Measurements from ENCODE around the gene GYS1. TPM values are rescaled to one million over a fixed set of nuclear protein-coding genes. Genes with fewer than 3 reads are reported as not detected.
A peak's percentile ranks its signal among the peaks of the same experiment; 100 is the strongest.
"Not testable (repeated sequence)": the region's sequence is repeated elsewhere in the genome, so short reads cannot be mapped to it uniquely, and the experiment has no call there.

GYS1 gene
- total RNA-seq, 1 donor from 2014 or later = 45.7 TPM

- H3K9me3 Mint-ChIP-seq (ENCODE audit: unreplicated experiment); H3K27ac Mint-ChIP-seq (ENCODE audit: unreplicated experiment); DNase-seq (ENCODE audit: low spot score); H3K4me3 Mint-ChIP-seq (ENCODE audit: unreplicated experiment); H3K27me3 Mint-ChIP-seq (ENCODE audit: unreplicated experiment); H3K4me1 Mint-ChIP-seq (ENCODE audit: unreplicated experiment); H3K36me3 Mint-ChIP-seq (ENCODE audit: low read depth, unreplicated experiment): not testable (repeated sequence)
- peak; percentile 72 for TF ChIP-seq CTCF (IDR thresholded peaks at IDR 0.05; ENCODE audit: unreplicated experiment)
These were observed 43.7 kb upstream of the GYS1 start, which contains the start of gene CGB1 for GRCh38 chr19:49036815-49037214. Gene CGB1 (minus strand): TSS chr19:49036895. CDS start chr19:49036711, 184 bp downstream.

DNA sequence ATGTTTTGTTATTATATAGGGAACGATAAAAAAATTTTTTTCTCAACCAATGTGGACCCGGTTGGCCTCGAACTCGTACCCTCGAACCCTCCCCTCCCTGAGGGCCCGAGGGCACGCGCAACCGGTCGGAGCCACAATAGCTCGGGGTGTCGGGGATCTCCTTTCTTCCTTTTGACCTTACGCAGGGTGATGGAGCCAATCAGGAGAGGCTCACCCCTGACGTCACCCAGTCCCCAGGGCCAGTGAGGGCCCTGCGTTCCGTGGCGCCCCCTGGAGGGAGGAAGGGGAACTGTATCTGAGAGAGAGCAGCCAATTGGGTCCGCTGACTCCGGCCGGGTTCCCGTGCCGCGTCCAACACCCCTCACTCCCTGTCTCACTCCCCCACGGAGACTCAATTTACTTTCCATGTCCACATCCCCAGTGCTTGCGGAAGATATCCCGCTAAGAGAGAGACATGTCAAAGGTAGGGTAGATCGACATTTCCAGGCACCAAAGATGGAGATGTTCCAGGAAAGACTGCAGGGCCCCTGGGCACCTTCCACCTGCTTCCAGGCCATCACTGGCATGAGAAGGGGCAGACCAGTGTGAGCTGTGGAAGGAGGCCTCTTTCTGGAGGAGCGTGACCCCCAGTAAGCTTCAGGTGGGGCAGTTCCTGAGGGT is 38.7 kb upstream of the GYS1 start, which contains the start of gene CGB2:
Gene CGB2 (plus strand): TSS at position 249 of the 660 bp plus-strand sequence. CDS start 206 bp downstream, at position 455.
- H3K36me3 Mint-ChIP-seq (ENCODE audit: low read depth, unreplicated experiment); H3K4me1 Mint-ChIP-seq (ENCODE audit: unreplicated experiment); H3K27ac Mint-ChIP-seq (ENCODE audit: unreplicated experiment); H3K4me3 Mint-ChIP-seq (ENCODE audit: unreplicated experiment); DNase-seq (ENCODE audit: low spot score); H3K9me3 Mint-ChIP-seq (ENCODE audit: unreplicated experiment); H3K27me3 Mint-ChIP-seq (ENCODE audit: unreplicated experiment): not testable (repeated sequence)
- TF ChIP-seq CTCF (IDR thresholded peaks at IDR 0.05; ENCODE audit: unreplicated experiment) = peak; percentile 72

- not testable (repeated sequence) for H3K36me3 Mint-ChIP-seq (ENCODE audit: low read depth, unreplicated experiment); H3K4me3 Mint-ChIP-seq (ENCODE audit: unreplicated experiment); H3K9me3 Mint-ChIP-seq (ENCODE audit: unreplicated experiment); H3K27ac Mint-ChIP-seq (ENCODE audit: unreplicated experiment); DNase-seq (ENCODE audit: low spot score); H3K4me1 Mint-ChIP-seq (ENCODE audit: unreplicated experiment); H3K27me3 Mint-ChIP-seq (ENCODE audit: unreplicated experiment)
These were observed 37.2 kb upstream of the GYS1 start for GRCh38 chr19:49030323-49030722.

DNA sequence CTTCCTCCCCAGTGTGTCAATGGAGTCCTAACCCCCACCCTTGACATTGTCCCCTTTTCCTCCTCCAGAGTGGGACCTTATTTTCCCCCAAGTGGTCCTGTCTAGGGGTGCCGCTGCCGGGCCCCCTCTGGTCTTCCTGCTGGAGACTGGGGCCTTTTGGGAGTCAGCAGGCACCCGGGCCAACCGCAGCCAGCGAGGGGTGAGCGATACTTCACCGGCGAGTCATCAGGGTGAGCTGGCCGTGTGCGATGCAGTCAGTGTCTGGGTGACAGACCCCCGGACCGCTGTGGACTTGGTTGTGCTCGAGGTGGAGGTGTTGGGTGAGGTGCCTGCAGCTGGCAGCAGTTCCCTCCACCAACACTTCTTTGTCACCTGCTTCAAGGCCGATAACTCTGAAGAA is 36.6 kb upstream of the GYS1 start:
- not testable (repeated sequence) for H3K27ac Mint-ChIP-seq (ENCODE audit: unreplicated experiment); DNase-seq (ENCODE audit: low spot score); H3K27me3 Mint-ChIP-seq (ENCODE audit: unreplicated experiment); H3K9me3 Mint-ChIP-seq (ENCODE audit: unreplicated experiment); H3K4me1 Mint-ChIP-seq (ENCODE audit: unreplicated experiment); H3K36me3 Mint-ChIP-seq (ENCODE audit: low read depth, unreplicated experiment); H3K4me3 Mint-ChIP-seq (ENCODE audit: unreplicated experiment)

- not testable (repeated sequence) for H3K9me3 Mint-ChIP-seq (ENCODE audit: unreplicated experiment); H3K36me3 Mint-ChIP-seq (ENCODE audit: low read depth, unreplicated experiment); H3K4me3 Mint-ChIP-seq (ENCODE audit: unreplicated experiment); H3K4me1 Mint-ChIP-seq (ENCODE audit: unreplicated experiment); H3K27me3 Mint-ChIP-seq (ENCODE audit: unreplicated experiment); DNase-seq (ENCODE audit: low spot score); H3K27ac Mint-ChIP-seq (ENCODE audit: unreplicated experiment)
These were observed 35.6 kb upstream of the GYS1 start for GRCh38 chr19:49028686-49029085.

- DNase-seq (ENCODE audit: low spot score); H3K27me3 Mint-ChIP-seq (ENCODE audit: unreplicated experiment); H3K4me1 Mint-ChIP-seq (ENCODE audit: unreplicated experiment); H3K36me3 Mint-ChIP-seq (ENCODE audit: low read depth, unreplicated experiment); H3K4me3 Mint-ChIP-seq (ENCODE audit: unreplicated experiment); H3K9me3 Mint-ChIP-seq (ENCODE audit: unreplicated experiment); H3K27ac Mint-ChIP-seq (ENCODE audit: unreplicated experiment): not testable (repeated sequence)
These were observed 32.5 kb upstream of the GYS1 start for GRCh38 chr19:49025599-49025998.

DNA sequence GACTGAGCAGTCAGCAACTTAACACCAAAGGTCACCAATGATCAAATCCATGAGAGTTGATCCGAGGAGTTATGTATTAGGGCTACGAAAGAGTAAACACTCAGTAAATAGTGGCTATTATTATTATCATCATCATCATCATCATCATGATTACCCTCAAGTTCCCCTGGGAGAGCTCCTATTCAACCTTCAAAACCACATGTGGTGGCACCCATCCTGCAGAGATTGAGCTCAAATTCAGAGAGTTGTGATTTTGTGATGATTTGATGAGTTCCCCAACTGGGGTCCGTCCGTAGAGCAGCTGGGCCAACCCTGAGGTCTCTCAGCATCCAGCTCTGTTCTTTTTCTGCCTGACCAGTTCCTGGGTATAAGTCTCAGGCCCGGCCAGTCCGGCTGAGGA is 32.0 kb upstream of the GYS1 start:
- not testable (repeated sequence) for H3K9me3 Mint-ChIP-seq (ENCODE audit: unreplicated experiment); DNase-seq (ENCODE audit: low spot score); H3K4me1 Mint-ChIP-seq (ENCODE audit: unreplicated experiment); H3K27ac Mint-ChIP-seq (ENCODE audit: unreplicated experiment); H3K27me3 Mint-ChIP-seq (ENCODE audit: unreplicated experiment); H3K4me3 Mint-ChIP-seq (ENCODE audit: unreplicated experiment); H3K36me3 Mint-ChIP-seq (ENCODE audit: low read depth, unreplicated experiment)

- not testable (repeated sequence) for H3K9me3 Mint-ChIP-seq (ENCODE audit: unreplicated experiment); H3K36me3 Mint-ChIP-seq (ENCODE audit: low read depth, unreplicated experiment); H3K27ac Mint-ChIP-seq (ENCODE audit: unreplicated experiment); DNase-seq (ENCODE audit: low spot score); H3K27me3 Mint-ChIP-seq (ENCODE audit: unreplicated experiment); H3K4me1 Mint-ChIP-seq (ENCODE audit: unreplicated experiment); H3K4me3 Mint-ChIP-seq (ENCODE audit: unreplicated experiment)
These were observed 31.1 kb upstream of the GYS1 start, which contains the start of gene CGB3 for GRCh38 chr19:49024233-49024632. Gene CGB3 (minus strand): TSS chr19:49024333. CDS start chr19:49023971, 362 bp downstream.

All from endothelial cell (in vitro differentiated cells).